RWPE2 (cell line): ENCODE measurements around the gene ZNF91.

Source experiments
- ATAC-seq: fragments of 200-7000 bp; cut with Tn5 transposase; 3 replicates; pipeline ENCODE4 v1.9.1; 2021; ENCODE audit warnings: low read depth
- DNase-seq: peaks from one replicate; pipeline ENCODE4 v3.0.0-alpha.2; 2020; ENCODE audit warnings: low spot score
- H3K27ac ChIP-seq: fragments of 450-650 bp; 2 replicates; pipeline ENCODE4 v1.5.1; 2017; ENCODE audit warnings: mild to moderate bottlenecking; ENCODE audit not compliant: poor library complexity, severe bottlenecking
- H3K27me3 ChIP-seq: fragments of 250-450 bp; sonication (Bioruptor Pico); 2 replicates; pipeline ENCODE4 v1.5.1; 2021; ENCODE audit warnings: mild to moderate bottlenecking, moderate library complexity; ENCODE audit not compliant: insufficient read depth, poor library complexity, severe bottlenecking
- H3K36me3 ChIP-seq: fragments of 250-450 bp; sonication (Bioruptor Pico); 2 replicates; pipeline ENCODE4 v1.5.1; 2020; ENCODE audit warnings: low read depth, mild to moderate bottlenecking, moderate library complexity
- H3K4me1 ChIP-seq: fragments of 250-450 bp; sonication (Bioruptor Pico); 2 replicates; pipeline ENCODE4 v1.5.1; 2021; ENCODE audit warnings: mild to moderate bottlenecking, moderate library complexity; ENCODE audit not compliant: insufficient read depth, poor library complexity, severe bottlenecking
- H3K4me3 ChIP-seq: fragments of 250-450 bp; sonication (Bioruptor Pico); 2 replicates; pipeline ENCODE4 v1.5.1; 2021; ENCODE audit warnings: mild to moderate bottlenecking, moderate library complexity; ENCODE audit not compliant: severe bottlenecking
- H3K9me3 ChIP-seq: fragments of 250-450 bp; sonication (Bioruptor Pico); 2 replicates; pipeline ENCODE4 v1.5.1; 2021; ENCODE audit warnings: mild to moderate bottlenecking, moderate library complexity; ENCODE audit not compliant: severe bottlenecking
- TF ChIP-seq, protein P1 (sequence below): fragments of 450-650 bp; IDR thresholded peaks from one replicate; pipeline ENCODE4 v1.5.1; 2017; ENCODE audit warnings: mild to moderate bottlenecking, moderate library complexity; ENCODE audit not compliant: poor library complexity, severe bottlenecking

ZNF91 gene

GRCh38 chr19:23395041-23395721, at the start of gene ZNF91:
ZNF91 (minus strand) TSS chr19:23395471; CDS start chr19:23395354, 117 bp downstream.
- TF ChIP-seq, protein P1, sequence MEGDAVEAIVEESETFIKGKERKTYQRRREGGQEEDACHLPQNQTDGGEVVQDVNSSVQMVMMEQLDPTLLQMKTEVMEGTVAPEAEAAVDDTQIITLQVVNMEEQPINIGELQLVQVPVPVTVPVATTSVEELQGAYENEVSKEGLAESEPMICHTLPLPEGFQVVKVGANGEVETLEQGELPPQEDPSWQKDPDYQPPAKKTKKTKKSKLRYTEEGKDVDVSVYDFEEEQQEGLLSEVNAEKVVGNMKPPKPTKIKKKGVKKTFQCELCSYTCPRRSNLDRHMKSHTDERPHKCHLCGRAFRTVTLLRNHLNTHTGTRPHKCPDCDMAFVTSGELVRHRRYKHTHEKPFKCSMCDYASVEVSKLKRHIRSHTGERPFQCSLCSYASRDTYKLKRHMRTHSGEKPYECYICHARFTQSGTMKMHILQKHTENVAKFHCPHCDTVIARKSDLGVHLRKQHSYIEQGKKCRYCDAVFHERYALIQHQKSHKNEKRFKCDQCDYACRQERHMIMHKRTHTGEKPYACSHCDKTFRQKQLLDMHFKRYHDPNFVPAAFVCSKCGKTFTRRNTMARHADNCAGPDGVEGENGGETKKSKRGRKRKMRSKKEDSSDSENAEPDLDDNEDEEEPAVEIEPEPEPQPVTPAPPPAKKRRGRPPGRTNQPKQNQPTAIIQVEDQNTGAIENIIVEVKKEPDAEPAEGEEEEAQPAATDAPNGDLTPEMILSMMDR = no peak
- H3K4me3 ChIP-seq = peak within 1 kb of the TSS; percentile 91
- no peaks in the 10 kb centered on the region for H3K9me3 ChIP-seq
- H3K4me1 ChIP-seq = peaks cover 15% of the 10 kb centered on the region
- peaks cover 42% of the 10 kb centered on the region for H3K36me3 ChIP-seq
- ATAC-seq = peak; percentile 97
- peak; percentile 95 for DNase-seq
- H3K27me3 ChIP-seq = no peaks in the 10 kb centered on the region
- H3K27ac ChIP-seq = peak within 1 kb of the TSS; percentile 68

DNA sequence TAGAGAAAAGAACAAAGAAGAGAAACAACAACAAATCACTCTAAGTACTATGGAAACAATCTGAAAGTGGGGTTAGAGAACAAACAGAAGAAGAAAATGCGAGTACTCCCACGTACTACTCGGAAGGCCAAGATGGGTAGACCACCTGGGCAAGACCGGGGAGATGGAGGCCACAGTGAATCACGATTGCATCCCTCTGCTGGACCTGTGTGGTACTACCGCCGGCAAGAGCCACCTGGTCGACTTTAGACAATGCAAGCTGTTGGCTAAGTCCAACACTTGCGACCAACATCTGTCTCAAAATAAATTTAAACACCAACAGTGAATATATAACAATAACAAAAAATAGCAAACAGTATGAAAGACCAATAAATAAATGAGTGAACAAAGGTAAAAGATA, 45.5 kb upstream of the ZNF91 start:
- no peak overlapping the region for H3K4me3 ChIP-seq
- no peaks in the 10 kb centered on the region for H3K9me3 ChIP-seq
- no peaks in the 10 kb centered on the region for H3K36me3 ChIP-seq
- TF ChIP-seq, protein P1 = peak; percentile 18
- H3K4me1 ChIP-seq = no peaks in the 10 kb centered on the region
- ATAC-seq (no peak), DNase-seq (no peak)
- no peaks in the 10 kb centered on the region for H3K27me3 ChIP-seq
- H3K27ac ChIP-seq = no peak overlapping the region

DNA sequence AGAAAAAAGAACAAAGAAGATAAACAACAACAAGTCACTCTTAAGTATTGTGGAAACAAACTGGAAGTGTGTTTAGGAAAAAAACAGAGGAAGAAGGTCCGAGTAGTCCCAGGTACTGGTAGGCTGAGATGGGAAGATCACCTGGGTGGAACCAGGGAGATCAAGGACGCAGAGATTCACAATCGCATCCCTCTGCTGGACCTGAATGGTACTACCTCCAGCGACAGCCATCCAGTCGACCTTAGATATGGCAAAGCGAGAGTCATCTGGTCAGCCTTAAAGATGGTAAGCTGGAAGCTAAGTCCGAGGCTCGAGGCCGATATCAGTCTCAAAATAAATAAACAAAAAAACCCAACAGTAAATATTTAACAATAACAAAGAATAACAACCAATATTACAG, 44.9 kb upstream of the ZNF91 start:
- no peak overlapping the region for H3K27ac ChIP-seq
- H3K4me3 ChIP-seq = no peak overlapping the region
- H3K4me1 ChIP-seq = no peaks in the 10 kb centered on the region
- TF ChIP-seq, protein P1 = no peak
- no peak for DNase-seq
- no peaks in the 10 kb centered on the region for H3K9me3 ChIP-seq
- H3K27me3 ChIP-seq = no peaks in the 10 kb centered on the region
- no peaks in the 10 kb centered on the region for H3K36me3 ChIP-seq
- no peak for ATAC-seq

- no peaks in the 10 kb centered on the region for H3K36me3 ChIP-seq
- H3K9me3 ChIP-seq = no peaks in the 10 kb centered on the region
- H3K4me1 ChIP-seq = no peaks in the 10 kb centered on the region
- TF ChIP-seq, protein P1 = no peak
- no peak for DNase-seq
- no peak overlapping the region for H3K27ac ChIP-seq
- no peaks in the 10 kb centered on the region for H3K27me3 ChIP-seq
- H3K4me3 ChIP-seq = no peak overlapping the region
- no peak for ATAC-seq
Observed at GRCh38 chr19:23439623-23440022, 44.4 kb upstream of the ZNF91 start.

DNA sequence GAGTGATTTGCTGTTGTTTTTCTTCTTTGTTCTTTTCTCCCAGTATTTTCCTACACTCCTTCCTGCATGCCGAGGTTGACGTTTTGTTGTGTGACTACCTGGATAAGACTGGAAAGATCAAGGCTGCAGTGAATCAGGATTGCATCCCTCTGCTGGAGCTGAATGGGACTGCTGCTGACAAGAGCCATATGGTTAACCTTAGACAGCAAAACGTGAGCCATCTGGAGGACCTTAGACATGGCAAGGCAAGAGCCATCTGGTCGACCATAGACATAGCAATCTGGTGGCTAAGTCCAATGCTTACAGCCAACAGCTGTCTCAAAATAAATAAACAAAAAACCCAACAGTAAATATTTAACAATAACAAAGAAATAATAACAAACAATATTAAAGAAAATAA, 42.6 kb upstream of the ZNF91 start:
- DNase-seq (no peak), ATAC-seq (no peak)
- Histone ChIP-seq H3K27ac (no peak overlapping the region), H3K4me3 (no peak overlapping the region), H3K27me3 (no peaks in the 10 kb centered on the region), H3K4me1 (no peaks in the 10 kb centered on the region), H3K9me3 (no peaks in the 10 kb centered on the region), H3K36me3 (no peaks in the 10 kb centered on the region)
- TF ChIP-seq, protein P1 = no peak
